Mucosa of gallbladder (tissue), 1 donor: ENCODE results near the gene RHBDD2. TPM values are rescaled to one million over a fixed set of nuclear protein-coding genes. Genes with fewer than 3 reads are reported as not detected.
A peak's percentile ranks its signal among the peaks of the same experiment; 100 is the strongest.
"Not testable (repeated sequence)": the region's sequence is repeated elsewhere in the genome, so short reads cannot be mapped to it uniquely, and the experiment has no call there.

Source experiments
- DNase-seq: peaks from one replicate; pipeline ENCODE4 v3.0.0-alpha.2; 2020; ENCODE audit warnings: low spot score
- total RNA-seq: library from RNA; stranded (reverse); gene quantifications from one replicate; pipeline ENCODE4 v1.2.1, GENCODE V29; 2021
- donor health status: DM: no; HTN: no; CAD: no.

The RHBDD2 gene
- total RNA-seq, 1 donor from 2014 or later = 56.4 TPM

GRCh38 chr7:75866489-75867389 is 12.1 kb upstream of the RHBDD2 start:
- peak; percentile 55 for DNase-seq

- DNase-seq = no peak
Measured at GRCh38 chr7:75867390-75867717, 11.5 kb upstream of the RHBDD2 start.

GRCh38 chr7:75868153-75868552 is 10.7 kb upstream of the RHBDD2 start:
- DNase-seq = no peak

- DNase-seq = no peak
Measured at GRCh38 chr7:75869776-75870379, 9.0 kb upstream of the RHBDD2 start.

GRCh38 chr7:75870557-75871161 is 8.2 kb upstream of the RHBDD2 start:
- no peak for DNase-seq

GRCh38 chr7:75872073-75872782 is 6.6 kb upstream of the RHBDD2 start:
- no peak for DNase-seq

GRCh38 chr7:75874180-75874579 is 4.7 kb upstream of the RHBDD2 start:
- DNase-seq = not testable (repeated sequence)

GRCh38 chr7:75875113-75876080 is 3.4 kb upstream of the RHBDD2 start:
- no peak for DNase-seq

GRCh38 chr7:75876126-75876881 is 2.5 kb upstream of the RHBDD2 start:
- DNase-seq = no peak

- no peak for DNase-seq
Measured at GRCh38 chr7:75878312-75878768, 494 bp upstream of the RHBDD2 start.

GRCh38 chr7:75879771-75880184 is 944 bp downstream of the RHBDD2 start:
- DNase-seq = no peak

GRCh38 chr7:75880242-75880641 is 1.4 kb downstream of the RHBDD2 start:
- no peak for DNase-seq

- no peak for DNase-seq
Measured at GRCh38 chr7:75881436-75882095, 2.7 kb downstream of the RHBDD2 start.

GRCh38 chr7:75883265-75883824 is 4.5 kb downstream of the RHBDD2 start:
- not testable (repeated sequence) for DNase-seq

- DNase-seq = no peak
Measured at GRCh38 chr7:75884476-75884875, 5.6 kb downstream of the RHBDD2 start.

- no peak for DNase-seq
Measured at GRCh38 chr7:75885036-75885435, 6.2 kb downstream of the RHBDD2 start.

GRCh38 chr7:75887669-75888369 is 9.0 kb downstream of the RHBDD2 start:
- DNase-seq = no peak

GRCh38 chr7:75888464-75889222 is 9.8 kb downstream of the RHBDD2 start:
- DNase-seq = no peak
